GM21526 (cell line): ENCODE results near the gene SHISA4.
"Not testable (repeated sequence)": the region's sequence is repeated elsewhere in the genome, so short reads cannot be mapped to it uniquely, and the experiment has no call there.

Experiments
- ATAC-seq: cut with Tn5 transposase; IDR thresholded peaks from one replicate; pipeline ENCODE4 v1.9.1; 2021; ENCODE audit warnings: moderate library complexity; ENCODE audit not compliant: unreplicated experiment, low FRiP score

The SHISA4 gene

GRCh38 chr1:201888282-201889089, at the start of gene SHISA4:
Gene SHISA4, plus strand, starts transcription at chr1:201888898. Its CDS starts 97 bp downstream, at chr1:201888995.
- no peak for ATAC-seq

GRCh38 chr1:201839089-201839488, 49.6 kb upstream of the SHISA4 start:
- ATAC-seq, result not testable (repeated sequence)

GRCh38 chr1:201840055-201840454, 48.6 kb upstream of the SHISA4 start:
- no peak for ATAC-seq

- no peak for ATAC-seq
Measured at GRCh38 chr1:201840490-201840889, 48.2 kb upstream of the SHISA4 start.

GRCh38 chr1:201841265-201841912, 47.3 kb upstream of the SHISA4 start:
- ATAC-seq, result no peak

- ATAC-seq, result no peak
Measured at GRCh38 chr1:201842472-201843027, 46.1 kb upstream of the SHISA4 start.

- ATAC-seq, result no peak
Measured at GRCh38 chr1:201845331-201846083, 43.2 kb upstream of the SHISA4 start.

- ATAC-seq, result no peak
Measured at GRCh38 chr1:201847150-201847549, 41.5 kb upstream of the SHISA4 start.

- ATAC-seq, result no peak
Measured at GRCh38 chr1:201848230-201848629, 40.5 kb upstream of the SHISA4 start.

GRCh38 chr1:201849372-201850052, 39.2 kb upstream of the SHISA4 start:
- ATAC-seq, result no peak

- no peak for ATAC-seq
Measured at GRCh38 chr1:201850053-201850397, 38.7 kb upstream of the SHISA4 start.

- no peak for ATAC-seq
Measured at GRCh38 chr1:201851949-201852348, 36.7 kb upstream of the SHISA4 start.

GRCh38 chr1:201856722-201857121, 32.0 kb upstream of the SHISA4 start:
- ATAC-seq, result not testable (repeated sequence)

GRCh38 chr1:201859424-201859823, 29.3 kb upstream of the SHISA4 start:
- ATAC-seq, result no peak

GRCh38 chr1:201861448-201861847, 27.2 kb upstream of the SHISA4 start:
- no peak for ATAC-seq

- no peak for ATAC-seq
Measured at GRCh38 chr1:201870397-201870796, 18.3 kb upstream of the SHISA4 start.

GRCh38 chr1:201874672-201875071, 14.0 kb upstream of the SHISA4 start:
- ATAC-seq, result no peak

GRCh38 chr1:201876148-201876818, 12.4 kb upstream of the SHISA4 start:
- no peak for ATAC-seq

GRCh38 chr1:201877877-201878401, 10.8 kb upstream of the SHISA4 start:
- ATAC-seq, result no peak
